CD14-positive monocyte (primary cell): ENCODE data around the gene CD74. TPM values are rescaled to one million over a fixed set of nuclear protein-coding genes. Genes with fewer than 3 reads are reported as not detected.
A peak's percentile ranks its signal among the peaks of the same experiment; 100 is the strongest.

ENCODE experiments used
- DNase-seq, 3 donors: peaks; one replicate each; pipeline ENCODE4 v3.0.0-alpha.2; 2011 to 2022
- H2AFZ ChIP-seq: 2 replicates; pipeline ENCODE4 v1.6.0; 2012; ENCODE audit warnings: mild to moderate bottlenecking, low read depth, low read length, inconsistent platforms; ENCODE audit not compliant: insufficient read depth, poor library complexity, severe bottlenecking
- H3K27ac ChIP-seq, 2 donors: 1 replicate in 1 of 2; 2 replicates in 1 of 2; pipeline ENCODE4 v1.5.1; 2012 to 2013; ENCODE audit warnings: low read length in 2 of 2, control low read depth in 1 of 2, inconsistent platforms in 1 of 2, low read depth in 1 of 2, mild to moderate bottlenecking in 1 of 2
- H3K27me3 ChIP-seq, 2 donors: one replicate each; pipeline versions ENCODE4 v1.6.0 to v1.6.1; 2011 to 2013; ENCODE audit warnings: low read length in 2 of 2; ENCODE audit not compliant: control insufficient read depth in 2 of 2, insufficient read depth in 2 of 2
- H3K36me3 ChIP-seq, 2 donors: replicated peaks in 1 of 2; 1 replicate in 1 of 2; 2 replicates in 1 of 2; pipeline versions ENCODE4 v1.5.1 to v1.6.1; 2012 to 2013; ENCODE audit warnings: low read length in 2 of 2, control low read depth in 1 of 2, inconsistent platforms in 1 of 2, mild to moderate bottlenecking in 1 of 2; ENCODE audit not compliant: insufficient read depth in 2 of 2, control insufficient read depth in 1 of 2
- H3K4me1 ChIP-seq, 2 donors: 1 replicate in 1 of 2; 2 replicates in 1 of 2; pipeline versions ENCODE4 v1.5.1 to v1.6.1; 2012 to 2013; ENCODE audit warnings: low read length in 2 of 2, control low read depth in 1 of 2, inconsistent platforms in 1 of 2, mild to moderate bottlenecking in 1 of 2, moderate library complexity in 1 of 2; ENCODE audit not compliant: insufficient read depth in 2 of 2, control insufficient read depth in 1 of 2
- H3K4me2 ChIP-seq: replicated peaks from 2 replicates; pipeline ENCODE3; 2012; ENCODE audit warnings: low read length, moderate library complexity, mild to moderate bottlenecking; ENCODE audit not compliant: poor library complexity, severe bottlenecking; ENCODE audit errors: extremely low read depth
- H3K4me3 ChIP-seq, 3 experiments: fragments of 200-600 bp in 1 of 3; sonication (generic) in 1 of 3; replicated peaks in 1 of 3; 1 replicate in 2 of 3; 2 replicates in 1 of 3; pipeline ENCODE4 v1.5.1; 2011 to 2013; ENCODE audit warnings: low read length in 3 of 3, mild to moderate bottlenecking in 3 of 3, control low read depth in 2 of 3, low read depth in 2 of 3, inconsistent platforms in 1 of 3, moderate library complexity in 1 of 3
- H3K79me2 ChIP-seq: 2 replicates; pipeline ENCODE4 v1.6.0; 2012; ENCODE audit warnings: mild to moderate bottlenecking, control low read depth, inconsistent platforms, low read length, moderate library complexity; ENCODE audit not compliant: insufficient read depth
- H3K9ac ChIP-seq: 2 replicates; pipeline ENCODE4 v1.6.0; 2017; ENCODE audit warnings: low read length, mild to moderate bottlenecking; ENCODE audit not compliant: insufficient read depth, poor library complexity, severe bottlenecking
- H3K9me3 ChIP-seq, 2 donors: replicated peaks in 1 of 2; 1 replicate in 1 of 2; 2 replicates in 1 of 2; pipeline versions ENCODE4 v1.5.1 to v1.6.1; 2012 to 2013; ENCODE audit warnings: low read length in 2 of 2, control low read depth in 1 of 2; ENCODE audit not compliant: control insufficient read depth in 1 of 2, insufficient read depth in 1 of 2
- H4K20me1 ChIP-seq: 2 replicates; pipeline ENCODE4 v1.6.0; 2012; ENCODE audit warnings: mild to moderate bottlenecking, low read length, control low read depth, moderate library complexity; ENCODE audit not compliant: insufficient read depth
- H3K27ac Mint-ChIP-seq, 7 donors: one replicate each; pipeline ENCODE4 v1.8.0; 2020; ENCODE audit warnings: mild to moderate bottlenecking in 7 of 7, mixed read lengths in 7 of 7, moderate library complexity in 6 of 7, inconsistent platforms in 2 of 7
- H3K27me3 Mint-ChIP-seq, 3 donors: one replicate each; pipeline ENCODE4 v1.8.0; 2021 to 2022; ENCODE audit warnings: low read depth in 3 of 3, mild to moderate bottlenecking in 3 of 3, mixed read lengths in 3 of 3, moderate library complexity in 3 of 3, inconsistent platforms in 1 of 3
- H3K36me3 Mint-ChIP-seq, 2 donors: one replicate each; pipeline ENCODE4 v1.8.0; 2020; ENCODE audit warnings: mixed read lengths in 2 of 2, inconsistent platforms in 1 of 2, mild to moderate bottlenecking in 1 of 2
- H3K4me1 Mint-ChIP-seq: one replicate; pipeline ENCODE4 v1.8.0; 2020; ENCODE audit warnings: mild to moderate bottlenecking, mixed read lengths
- H3K4me3 Mint-ChIP-seq, 2 donors: one replicate each; pipeline ENCODE4 v1.8.0; 2020; ENCODE audit warnings: mild to moderate bottlenecking in 2 of 2, mixed read lengths in 2 of 2, moderate library complexity in 1 of 2
- H3K9me3 Mint-ChIP-seq, 7 donors: one replicate each; pipeline ENCODE4 v1.8.0; 2020 to 2022; ENCODE audit warnings: mixed read lengths in 7 of 7, mild to moderate bottlenecking in 6 of 7, moderate library complexity in 6 of 7, inconsistent platforms in 2 of 7
- WGBS: methylation state at CpG from one replicate; pipeline ENCODE4 v1.1.5; 2013; ENCODE audit warnings: missing lambda C conversion rate; ENCODE audit not compliant: insufficient coverage; 5-methylcytosine and 5-hydroxymethylcytosine counted together
- intact Hi-C, 2 donors: fragments of 100-400 bp; cut with micrococcal nuclease; formaldehyde crosslinking; loops; one replicate each; pipeline versions ENCODE4 v1.15.0 to v1.15.1; 2023
- polyA plus RNA-seq, 3 donors: library from polyadenylated mRNA; depleted of rRNA in 1 of 3; unstranded in 2 of 3; stranded (reverse) in 1 of 3; fragments of 300-500 nt in 2 of 3; fragments of >200 nt in 1 of 3; fragmentation: Illumina TruSeq in 2 of 3; gene quantifications; 1 replicate in 2 of 3; 2 replicates in 1 of 3; pipeline ENCODE4 v1.2.3, GENCODE V29; 2012 to 2021
- TF ChIP-seq, protein P1 (sequence below): fragments of 200-600 bp; IDR thresholded peaks from one replicate; pipeline ENCODE4 v1.8.0; 2022; ENCODE audit warnings: antibody characterized with exemption, mild to moderate bottlenecking

CD74 gene
- polyA plus RNA-seq, 3 donors: 3,498 to 7,550 (median 4,939) TPM

DNA sequence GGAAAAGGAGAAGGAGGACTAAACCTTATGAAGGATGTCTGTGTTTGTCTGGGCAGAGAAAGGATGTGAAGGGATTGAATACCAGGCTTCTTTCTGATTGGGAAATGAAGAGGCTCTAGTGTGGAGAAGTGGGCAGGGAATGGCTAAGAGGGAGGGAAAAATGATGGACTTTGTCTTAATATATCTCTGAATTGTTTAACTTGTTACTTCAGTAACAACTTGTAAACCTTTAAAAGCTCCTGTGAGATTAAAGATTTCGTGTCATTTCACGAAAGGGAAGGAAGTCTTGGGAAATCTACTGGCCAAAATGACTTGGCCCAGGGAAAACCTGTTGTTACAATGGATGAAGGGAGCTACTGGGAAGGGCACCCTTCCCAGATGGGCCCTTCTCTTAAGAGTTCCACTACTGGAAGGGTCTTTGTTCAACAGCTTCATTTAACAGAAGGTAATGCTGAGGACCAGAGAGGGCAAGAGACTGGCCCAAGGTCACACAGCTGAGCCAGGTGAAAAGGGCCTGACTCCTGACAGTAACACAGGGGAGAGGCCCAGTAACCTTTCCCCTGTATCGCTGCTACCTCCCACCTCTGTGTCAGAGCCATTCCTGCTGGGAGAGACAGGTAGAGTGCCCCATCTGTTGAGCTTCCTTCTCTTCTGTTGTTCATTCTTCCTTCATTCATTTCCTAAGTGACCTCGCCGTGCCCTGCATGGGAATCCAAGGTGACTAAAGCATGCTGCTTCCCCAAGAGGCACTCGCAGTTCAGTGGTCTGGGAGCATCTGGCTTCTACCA is 60.3 kb downstream of the CD74 start:
- no peak overlapping the region for H3K9ac ChIP-seq
- peak in 2 of 3 donors; percentile 28 to 35 for DNase-seq
- Mint-ChIP-seq H3K27ac (peak overlapping the region in 6 of 7 donors; percentile 31 to 68 (median 62)), H3K9me3 (no peaks in the 10 kb centered on the region), H3K27me3 (peaks cover 1 to 8% (median 4%) of the 10 kb centered on the region in 3 donors), H3K36me3 (no peaks in the 10 kb centered on the region), H3K4me3 (peak overlapping the region in 1 of 2 donors; percentile 12), H3K4me1 (peaks cover 41% of the 10 kb centered on the region)
- no peaks in the 10 kb centered on the region for H3K36me3 ChIP-seq
- H4K20me1 ChIP-seq: no peaks in the 10 kb centered on the region
- WGBS: 100% methylated on average over 1 of the region's 6 CpGs
- no peak overlapping the region for H3K27ac ChIP-seq
- intact Hi-C loops: no loop called here
- H3K9me3 ChIP-seq: no peaks in the 10 kb centered on the region
- H3K27me3 ChIP-seq: no peaks in the 10 kb centered on the region
- peaks cover 37 to 41% of the 10 kb centered on the region in 2 donors for H3K4me1 ChIP-seq
- TF ChIP-seq, protein P1, sequence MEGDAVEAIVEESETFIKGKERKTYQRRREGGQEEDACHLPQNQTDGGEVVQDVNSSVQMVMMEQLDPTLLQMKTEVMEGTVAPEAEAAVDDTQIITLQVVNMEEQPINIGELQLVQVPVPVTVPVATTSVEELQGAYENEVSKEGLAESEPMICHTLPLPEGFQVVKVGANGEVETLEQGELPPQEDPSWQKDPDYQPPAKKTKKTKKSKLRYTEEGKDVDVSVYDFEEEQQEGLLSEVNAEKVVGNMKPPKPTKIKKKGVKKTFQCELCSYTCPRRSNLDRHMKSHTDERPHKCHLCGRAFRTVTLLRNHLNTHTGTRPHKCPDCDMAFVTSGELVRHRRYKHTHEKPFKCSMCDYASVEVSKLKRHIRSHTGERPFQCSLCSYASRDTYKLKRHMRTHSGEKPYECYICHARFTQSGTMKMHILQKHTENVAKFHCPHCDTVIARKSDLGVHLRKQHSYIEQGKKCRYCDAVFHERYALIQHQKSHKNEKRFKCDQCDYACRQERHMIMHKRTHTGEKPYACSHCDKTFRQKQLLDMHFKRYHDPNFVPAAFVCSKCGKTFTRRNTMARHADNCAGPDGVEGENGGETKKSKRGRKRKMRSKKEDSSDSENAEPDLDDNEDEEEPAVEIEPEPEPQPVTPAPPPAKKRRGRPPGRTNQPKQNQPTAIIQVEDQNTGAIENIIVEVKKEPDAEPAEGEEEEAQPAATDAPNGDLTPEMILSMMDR: no peak
- H3K4me3 ChIP-seq: no peak overlapping the region
- H3K4me2 ChIP-seq: peak overlapping the region; percentile 16
- H3K79me2 ChIP-seq: no peaks in the 10 kb centered on the region
- no peak overlapping the region for H2AFZ ChIP-seq

Other genes starting within 250 kb of the CD74 start
- gene CDX1, start 246.1 kb downstream of the CD74 start, polyA plus RNA-seq: not detected
- gene SLC6A7, start 222.8 kb downstream of the CD74 start, polyA plus RNA-seq: under 1 TPM in 1 of 3 donors, not detected in 2; 0.07 TPM
- gene CAMK2A, start 123.1 kb downstream of the CD74 start, polyA plus RNA-seq: not detected
- gene ARSI, start 110.0 kb downstream of the CD74 start, polyA plus RNA-seq: not detected
- 10 to 100 TPM in 1 of 3 donors, 1 to 10 TPM in 2; 1.4 to 18.0 (median 2.3) TPM for gene TCOF1, start 55.2 kb downstream of the CD74 start, polyA plus RNA-seq
- 1,000 to 10,000 TPM; 2,768 to 4,675 (median 3,499) TPM for gene RPS14, start 36.8 kb upstream of the CD74 start, polyA plus RNA-seq
- gene NDST1, start 95.2 kb upstream of the CD74 start, polyA plus RNA-seq: 10 to 100 TPM in 1 of 3 donors, 1 to 10 TPM in 2; 7.0 to 18.9 (median 7.5) TPM
- not detected for gene SYNPO, start 227.8 kb upstream of the CD74 start, polyA plus RNA-seq
- not detected for gene MYOZ3, start 248.3 kb upstream of the CD74 start, polyA plus RNA-seq